HEK293T (cell line): Measurements from ENCODE around the gene NFIA.

ENCODE experiments used
- CTCF ChIA-PET: fragments of 350-600 bp; formaldehyde crosslinking; extraction: SDS; loops from one replicate; lab custom pipeline; 2021; ENCODE audit warnings: antibody characterized with exemption, inconsistent platforms; lab: Yijun Ruan, JAX
- POLR2A ChIA-PET: fragments of 350-600 bp; formaldehyde crosslinking; extraction: SDS; loops from one replicate; lab custom pipeline; 2020; ENCODE audit warnings: antibody characterized with exemption, inconsistent platforms; lab: Yijun Ruan, JAX
- DNase-seq: peaks from one replicate; pipeline ENCODE4 v3.0.0; 2012; ENCODE audit warnings: mixed read lengths; ENCODE audit errors: extremely low spot score
- ARNT ChIP-seq: fragments of 450-650 bp; IDR thresholded peaks from 2 replicates; pipeline ENCODE4 v1.6.1; 2017; ENCODE audit warnings: mild to moderate bottlenecking
- BHLHE40 ChIP-seq: fragments of 450-650 bp; IDR thresholded peaks from 2 replicates; pipeline ENCODE4 v1.6.1; 2016; ENCODE audit warnings: mild to moderate bottlenecking, moderate library complexity, borderline replicate concordance
- CTBP1 ChIP-seq: fragments of 450-650 bp; IDR thresholded peaks from 2 replicates; pipeline ENCODE4 v1.6.1; 2016; ENCODE audit warnings: borderline replicate concordance
- ELF4 ChIP-seq: fragments of 450-650 bp; IDR thresholded peaks from 2 replicates; pipeline ENCODE4 v1.6.1; 2017; ENCODE audit warnings: antibody characterized with exemption
- FOXA1 ChIP-seq: fragments of 450-650 bp; IDR thresholded peaks from 2 replicates; pipeline ENCODE4 v1.6.1; 2016; ENCODE audit warnings: mild to moderate bottlenecking
- FOXK2 ChIP-seq: fragments of 450-650 bp; IDR thresholded peaks from 2 replicates; pipeline ENCODE4 v1.6.1; 2016; ENCODE audit warnings: mild to moderate bottlenecking
- FOXM1 ChIP-seq: fragments of 450-650 bp; IDR thresholded peaks from 2 replicates; pipeline ENCODE4 v1.6.1; 2017; ENCODE audit warnings: mild to moderate bottlenecking, borderline replicate concordance
- HDGF ChIP-seq: fragments of 450-650 bp; IDR thresholded peaks from 2 replicates; pipeline ENCODE4 v1.6.1; 2017; ENCODE audit warnings: antibody characterized with exemption, borderline replicate concordance
- L3MBTL2 ChIP-seq: fragments of 450-650 bp; conservative IDR thresholded peaks from 2 replicates; pipeline ENCODE4 v1.6.1; 2016; ENCODE audit warnings: mild to moderate bottlenecking
- LEF1 ChIP-seq: fragments of 450-650 bp; IDR thresholded peaks from 2 replicates; pipeline ENCODE4 v1.6.1; 2017; ENCODE audit warnings: mild to moderate bottlenecking, borderline replicate concordance
- NFRKB ChIP-seq: fragments of 450-650 bp; IDR thresholded peaks from 2 replicates; pipeline ENCODE4 v1.6.1; 2016; ENCODE audit warnings: mild to moderate bottlenecking, moderate library complexity
- SP1 ChIP-seq: fragments of 450-650 bp; IDR thresholded peaks from 2 replicates; pipeline ENCODE4 v1.6.1; 2017
- SUZ12 ChIP-seq: fragments of 450-650 bp; IDR thresholded peaks from 2 replicates; pipeline ENCODE4 v1.6.1; 2016; ENCODE audit warnings: mild to moderate bottlenecking
- TARDBP ChIP-seq: fragments of 450-650 bp; IDR thresholded peaks from 2 replicates; pipeline ENCODE4 v1.6.1; 2016
- ZNF384 ChIP-seq: fragments of 450-650 bp; IDR thresholded peaks from 2 replicates; pipeline ENCODE4 v1.6.1; 2016
- TF ChIP-seq, protein P1 (sequence below): fragments of 450-650 bp; IDR thresholded peaks from 2 replicates; pipeline ENCODE4 v1.6.1; 2016

The NFIA gene

DNA sequence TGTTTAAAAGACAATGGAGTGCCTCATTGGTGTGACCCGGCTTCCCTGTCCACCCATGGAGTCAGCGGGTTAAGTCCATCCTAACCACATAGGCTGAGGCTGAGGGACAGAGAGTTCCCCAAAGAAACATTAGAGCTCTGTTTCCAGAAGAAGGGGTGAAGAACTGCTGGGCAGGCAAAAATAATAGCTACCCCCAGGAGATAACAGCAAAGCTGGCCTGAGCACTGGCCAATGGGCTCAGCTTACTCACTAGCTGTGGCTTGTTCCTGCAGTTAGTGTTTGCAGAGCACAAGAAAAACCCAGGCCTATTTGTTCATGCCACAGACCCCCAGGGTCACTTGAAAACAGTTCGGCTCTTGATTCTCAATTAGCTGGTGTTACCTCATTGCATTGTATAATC lies 311.2 kb downstream of the NFIA start:
- TF ChIP-seq ZNF384 = no peak
- no peak for TF ChIP-seq FOXK2
- no peak for TF ChIP-seq BHLHE40
- TF ChIP-seq SP1 = no peak
- TF ChIP-seq NFRKB = no peak
- TF ChIP-seq ELF4 = no peak
- TF ChIP-seq HDGF = no peak
- no peak for TF ChIP-seq CTBP1
- TF ChIP-seq LEF1 = no peak
- CTCF ChIA-PET = no interaction called here
- DNase-seq = no peak
- POLR2A ChIA-PET = no interaction called here

- no peak for DNase-seq
- ChIA-PET CTCF (no interaction called here), POLR2A (no interaction called here)
- TF ChIP-seq LEF1 (no peak), BHLHE40 (no peak)
Measured at GRCh38 chr1:61395146-61395800, 312.9 kb downstream of the NFIA start.

DNA sequence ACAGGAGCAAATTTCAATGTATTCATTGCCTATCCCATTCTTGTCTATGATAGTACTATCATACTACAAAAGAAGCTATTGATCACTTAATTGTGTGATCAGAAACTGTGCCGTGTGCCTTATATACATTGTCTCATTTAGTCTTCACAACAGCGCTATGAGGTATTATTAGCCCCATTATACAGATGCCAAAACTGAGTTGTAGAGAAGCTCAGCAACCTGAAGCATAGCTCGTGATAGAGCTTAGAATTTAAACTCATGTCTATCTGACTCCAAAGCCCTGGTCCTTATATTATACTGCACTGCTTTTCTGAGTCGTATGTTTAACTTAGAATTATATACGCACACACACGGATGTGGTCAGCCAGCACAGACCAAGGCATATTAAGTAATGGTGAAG lies 315.1 kb downstream of the NFIA start:
- DNase-seq = no peak
- no peak for TF ChIP-seq BHLHE40
- no peak for TF ChIP-seq FOXA1
- no peak for TF ChIP-seq ARNT
- no peak for TF ChIP-seq L3MBTL2
- no peak for TF ChIP-seq CTBP1
- TF ChIP-seq TARDBP = no peak
- TF ChIP-seq, protein P1, sequence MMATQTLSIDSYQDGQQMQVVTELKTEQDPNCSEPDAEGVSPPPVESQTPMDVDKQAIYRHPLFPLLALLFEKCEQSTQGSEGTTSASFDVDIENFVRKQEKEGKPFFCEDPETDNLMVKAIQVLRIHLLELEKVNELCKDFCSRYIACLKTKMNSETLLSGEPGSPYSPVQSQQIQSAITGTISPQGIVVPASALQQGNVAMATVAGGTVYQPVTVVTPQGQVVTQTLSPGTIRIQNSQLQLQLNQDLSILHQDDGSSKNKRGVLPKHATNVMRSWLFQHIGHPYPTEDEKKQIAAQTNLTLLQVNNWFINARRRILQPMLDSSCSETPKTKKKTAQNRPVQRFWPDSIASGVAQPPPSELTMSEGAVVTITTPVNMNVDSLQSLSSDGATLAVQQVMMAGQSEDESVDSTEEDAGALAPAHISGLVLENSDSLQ = no peak
- no peak for TF ChIP-seq NFRKB
- no peak for TF ChIP-seq FOXK2
- no peak for TF ChIP-seq ZNF384
- TF ChIP-seq LEF1 = no peak
- POLR2A ChIA-PET = no interaction called here
- CTCF ChIA-PET = interaction anchor here (0.7 to 1.5 kb wide), 2 partner anchors 29 to 422 kb away, joined by 3 to 7 read pairs; no protein-coding TSS in a partner anchor

GRCh38 chr1:61397935-61398334 lies 315.6 kb downstream of the NFIA start:
- ChIA-PET CTCF (interaction anchor here (1.5 kb wide), 1 partner anchor 29 kb away, joined by 3 read pairs; no protein-coding TSS in a partner anchor), POLR2A (no interaction called here)
- TF ChIP-seq, protein P1 = no peak
- TF ChIP-seq L3MBTL2 = no peak
- TF ChIP-seq FOXA1 = no peak
- TF ChIP-seq SUZ12 = no peak
- TF ChIP-seq ARNT = no peak
- no peak for DNase-seq

DNA sequence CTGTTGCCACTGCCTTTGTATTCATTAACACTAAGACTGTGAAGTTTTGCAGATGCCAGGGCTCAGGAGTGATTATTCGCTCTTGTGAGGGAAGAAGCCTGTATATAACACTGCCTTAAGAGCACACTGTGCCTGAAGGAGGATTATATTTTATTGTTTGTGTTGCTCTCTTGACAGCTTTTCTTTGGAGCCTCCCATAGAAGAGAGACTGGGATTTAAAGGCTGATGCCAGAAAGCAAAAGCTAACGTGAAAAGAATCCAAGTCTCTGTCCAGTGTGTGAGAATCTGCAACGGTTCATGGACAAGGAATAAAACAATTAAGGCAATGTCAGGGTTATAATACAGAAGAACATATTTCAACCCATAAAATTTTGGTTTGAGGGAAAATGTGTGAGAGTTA lies 316.8 kb downstream of the NFIA start:
- ChIA-PET POLR2A (no interaction called here), CTCF (interaction anchor here (1.5 kb wide), 1 partner anchor 27 kb away, joined by 3 read pairs; no protein-coding TSS in a partner anchor)
- TF ChIP-seq SP1 (no peak), ELF4 (no peak), HDGF (no peak), SUZ12 (no peak)
- TF ChIP-seq, protein P1 = no peak
- no peak for DNase-seq

GRCh38 chr1:61400131-61400770 lies 317.9 kb downstream of the NFIA start:
- DNase-seq = no peak
- POLR2A ChIA-PET = no interaction called here
- TF ChIP-seq CTBP1 (no peak), FOXM1 (no peak), L3MBTL2 (no peak), SUZ12 (no peak)
- TF ChIP-seq, protein P1 = no peak
- CTCF ChIA-PET = no interaction called here
